ENCODE results near the gene DDI1. TPM values are rescaled to one million over a fixed set of nuclear protein-coding genes. Genes with fewer than 3 reads are reported as not detected.

The DDI1 gene
- total RNA-seq, 4 donors from 2014 or later: not detected

DNA sequence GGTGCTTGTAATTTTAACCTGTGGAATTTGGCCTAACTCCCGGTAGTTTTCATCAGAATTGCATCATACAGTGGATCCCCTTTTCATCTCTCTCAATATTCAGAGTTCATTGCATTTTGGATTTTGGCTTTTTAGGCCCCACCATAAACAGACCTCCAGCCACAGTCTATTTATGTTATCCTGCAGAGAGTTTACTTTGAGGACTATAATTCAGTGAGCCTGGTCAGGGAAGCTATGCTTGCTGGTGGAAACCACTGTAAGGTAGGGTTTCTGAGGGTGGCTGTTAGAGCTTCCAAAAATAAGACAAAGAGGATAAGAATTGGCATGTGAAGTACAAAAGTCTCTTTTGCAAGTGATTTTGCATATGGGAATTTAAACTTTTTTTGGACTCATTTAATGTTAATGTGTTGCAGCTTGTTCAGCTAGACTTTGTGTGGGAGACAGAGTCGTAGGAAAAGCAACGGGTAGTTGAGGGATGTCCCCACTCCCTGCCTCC is 34.8 kb upstream of the DDI1 start:
- WGBS: 60% methylated on average over 3 of the region's 3 CpGs
- Histone ChIP-seq H3K4me3 (no peak overlapping the region), H3K9me3 (no peaks in the 10 kb centered on the region), H3K27ac (no peak overlapping the region), H3K36me3 (no peaks in the 10 kb centered on the region), H3K4me1 (no peaks in the 10 kb centered on the region), H3K27me3 (no peaks in the 10 kb centered on the region)
- TF ChIP-seq, protein P1, sequence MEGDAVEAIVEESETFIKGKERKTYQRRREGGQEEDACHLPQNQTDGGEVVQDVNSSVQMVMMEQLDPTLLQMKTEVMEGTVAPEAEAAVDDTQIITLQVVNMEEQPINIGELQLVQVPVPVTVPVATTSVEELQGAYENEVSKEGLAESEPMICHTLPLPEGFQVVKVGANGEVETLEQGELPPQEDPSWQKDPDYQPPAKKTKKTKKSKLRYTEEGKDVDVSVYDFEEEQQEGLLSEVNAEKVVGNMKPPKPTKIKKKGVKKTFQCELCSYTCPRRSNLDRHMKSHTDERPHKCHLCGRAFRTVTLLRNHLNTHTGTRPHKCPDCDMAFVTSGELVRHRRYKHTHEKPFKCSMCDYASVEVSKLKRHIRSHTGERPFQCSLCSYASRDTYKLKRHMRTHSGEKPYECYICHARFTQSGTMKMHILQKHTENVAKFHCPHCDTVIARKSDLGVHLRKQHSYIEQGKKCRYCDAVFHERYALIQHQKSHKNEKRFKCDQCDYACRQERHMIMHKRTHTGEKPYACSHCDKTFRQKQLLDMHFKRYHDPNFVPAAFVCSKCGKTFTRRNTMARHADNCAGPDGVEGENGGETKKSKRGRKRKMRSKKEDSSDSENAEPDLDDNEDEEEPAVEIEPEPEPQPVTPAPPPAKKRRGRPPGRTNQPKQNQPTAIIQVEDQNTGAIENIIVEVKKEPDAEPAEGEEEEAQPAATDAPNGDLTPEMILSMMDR (IDR thresholded peaks at IDR 0.05): no peak
- TF ChIP-seq EP300 (IDR thresholded peaks at IDR 0.05) (no peak), POLR2AphosphoS5 (IDR thresholded peaks at IDR 0.05) (no peak), POLR2A (IDR thresholded peaks at IDR 0.05) (no peak)
- no peak for DNase-seq (ENCODE audit: low spot score in 2 of 2)

DNA sequence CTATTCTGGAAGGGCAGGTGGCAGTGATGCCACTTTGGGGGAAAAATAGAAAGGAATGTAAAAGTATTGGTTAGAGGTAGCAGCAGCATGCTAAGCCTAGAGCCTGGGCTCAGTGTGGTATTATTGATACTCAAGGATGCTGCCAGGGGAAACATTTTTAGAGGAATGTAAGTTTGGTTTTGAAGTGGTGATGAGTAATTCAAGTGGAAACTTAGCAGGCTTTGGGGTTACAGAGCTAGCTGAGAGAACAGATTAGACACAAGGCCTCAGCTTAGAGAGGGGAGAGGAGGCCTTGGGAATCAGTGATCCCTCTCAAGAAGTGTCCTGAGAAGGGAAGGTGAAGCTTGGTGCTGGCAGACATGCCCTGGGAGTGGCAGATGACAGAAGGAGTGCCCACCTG is 32.9 kb upstream of the DDI1 start:
- H3K27ac ChIP-seq: no peak overlapping the region
- no peak overlapping the region for H3K4me3 ChIP-seq
- TF ChIP-seq EP300 (IDR thresholded peaks at IDR 0.05) (no peak), POLR2A (IDR thresholded peaks at IDR 0.05) (no peak), POLR2AphosphoS5 (IDR thresholded peaks at IDR 0.05) (no peak)
- TF ChIP-seq, protein P1 (IDR thresholded peaks at IDR 0.05): no peak
- H3K27me3 ChIP-seq: no peaks in the 10 kb centered on the region
- DNase-seq (ENCODE audit: low spot score in 2 of 2): no peak
- no peaks in the 10 kb centered on the region for H3K4me1 ChIP-seq
- no peaks in the 10 kb centered on the region for H3K9me3 ChIP-seq
- H3K36me3 ChIP-seq: no peaks in the 10 kb centered on the region

DNA sequence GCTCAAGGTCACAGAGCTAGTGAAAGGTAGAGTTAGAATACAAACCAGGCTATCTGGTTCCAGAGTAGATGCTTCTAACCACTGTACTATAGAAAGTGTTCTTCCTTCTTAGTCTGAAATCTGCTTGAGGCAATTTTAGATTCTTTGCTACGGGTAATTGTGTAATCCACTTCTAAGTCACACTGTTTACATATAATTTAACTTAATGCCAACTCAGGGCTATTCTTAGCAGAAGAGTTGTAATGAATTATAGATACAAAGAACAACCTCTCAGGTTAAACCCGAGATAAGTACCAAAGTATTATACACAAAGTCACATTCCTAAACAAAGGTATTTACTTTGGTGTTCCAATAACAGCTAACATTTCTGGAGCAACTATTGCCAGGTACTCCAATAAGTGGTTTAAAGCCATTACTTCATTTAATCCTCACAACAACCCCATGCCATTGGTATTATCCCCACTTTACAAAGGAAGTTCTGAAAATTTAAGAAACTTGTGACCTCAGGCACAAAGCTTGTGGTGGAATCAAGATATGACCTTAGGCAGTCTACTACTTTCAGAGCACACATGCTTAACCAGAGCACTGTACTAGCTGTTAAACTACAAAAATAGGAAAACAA is 31.1 kb upstream of the DDI1 start:
- TF ChIP-seq POLR2A (IDR thresholded peaks at IDR 0.05): no peak

DNA sequence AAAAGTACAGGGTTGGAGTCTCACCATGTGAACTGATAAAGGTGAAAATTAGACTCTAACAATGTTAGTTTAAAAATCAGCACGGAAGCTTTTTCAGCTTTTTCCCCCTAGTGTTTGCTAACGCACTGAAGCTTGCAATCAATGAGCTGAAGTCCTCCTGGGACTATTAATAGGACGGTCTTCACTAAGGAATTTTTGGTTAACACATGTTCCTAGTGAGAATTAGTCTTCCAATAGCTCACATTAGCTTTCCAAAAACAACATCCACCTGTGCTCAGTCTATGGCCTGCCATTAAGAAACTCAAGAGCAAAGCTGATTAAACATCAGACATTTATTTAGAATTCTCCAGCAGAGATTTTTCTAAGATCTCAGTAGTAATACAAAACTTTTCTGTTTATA is 26.7 kb upstream of the DDI1 start:
- H3K4me1 ChIP-seq: no peaks in the 10 kb centered on the region
- H3K4me3 ChIP-seq: no peak overlapping the region
- no peaks in the 10 kb centered on the region for H3K27me3 ChIP-seq
- DNase-seq (ENCODE audit: low spot score in 2 of 2): no peak
- WGBS: 74% methylated on average over 3 of the region's 3 CpGs
- TF ChIP-seq POLR2A (IDR thresholded peaks at IDR 0.05) (no peak), EP300 (IDR thresholded peaks at IDR 0.05) (no peak), POLR2AphosphoS5 (IDR thresholded peaks at IDR 0.05) (no peak)
- TF ChIP-seq, protein P1 (IDR thresholded peaks at IDR 0.05): no peak
- H3K27ac ChIP-seq: no peak overlapping the region
- no peaks in the 10 kb centered on the region for H3K36me3 ChIP-seq
- H3K9me3 ChIP-seq: no peaks in the 10 kb centered on the region

More for the DNA sequence above, 31.1 kb upstream of the DDI1 start:
- Histone ChIP-seq H3K9me3 (no peaks in the 10 kb centered on the region), H3K27ac (no peak overlapping the region), H3K4me3 (no peak overlapping the region), H3K27me3 (no peaks in the 10 kb centered on the region), H3K4me1 (no peaks in the 10 kb centered on the region), H3K36me3 (no peaks in the 10 kb centered on the region)
- DNase-seq (ENCODE audit: low spot score in 2 of 2): no peak
- WGBS: 41% methylated on average over 2 of the region's 2 CpGs

DNA sequence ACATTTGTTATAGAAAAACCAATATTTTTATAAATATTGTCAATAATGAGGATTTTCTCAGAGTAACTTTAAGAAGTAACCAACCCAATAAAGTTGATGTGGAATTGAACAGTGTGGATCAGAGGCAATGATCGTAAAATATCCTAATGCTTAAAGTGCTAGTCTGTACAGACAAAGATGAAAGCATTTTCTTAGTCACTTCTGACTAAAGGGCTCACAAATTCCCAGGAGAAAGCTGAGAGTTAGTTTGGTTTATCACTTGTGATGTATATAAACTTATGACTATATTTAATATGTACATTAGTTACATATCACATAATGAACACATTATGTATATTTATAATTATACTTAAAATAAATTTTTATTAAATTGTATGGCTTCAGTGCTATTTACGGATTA is 25.4 kb upstream of the DDI1 start:
- Histone ChIP-seq H3K27ac (no peak overlapping the region), H3K4me3 (no peak overlapping the region), H3K4me1 (no peaks in the 10 kb centered on the region), H3K27me3 (no peaks in the 10 kb centered on the region), H3K36me3 (no peaks in the 10 kb centered on the region), H3K9me3 (no peaks in the 10 kb centered on the region)
- DNase-seq (ENCODE audit: low spot score in 2 of 2): no peak
- 87% methylated on average over 2 of the region's 2 CpGs for WGBS
- TF ChIP-seq, protein P1 (IDR thresholded peaks at IDR 0.05): no peak
- no peak for TF ChIP-seq POLR2A (IDR thresholded peaks at IDR 0.05)
- no peak for TF ChIP-seq POLR2AphosphoS5 (IDR thresholded peaks at IDR 0.05)
- TF ChIP-seq EP300 (IDR thresholded peaks at IDR 0.05): no peak

All from suprapubic skin (tissue), 4 donors.